Cardiac septum (tissue), 1 donor: ENCODE data around the gene TUB. TPM values are rescaled to one million over a fixed set of nuclear protein-coding genes. Genes with fewer than 3 reads are reported as not detected.

Experiments used
- total RNA-seq: library from RNA; stranded (reverse); fragmentation: NEBNext Ultra II Directional; extraction: Animal tissue kit (Norgen Biotek cat#: 25700); gene quantifications from one replicate; pipeline ENCODE4 v1.2.1, GENCODE V29; 2021
- donor health status: DM: no; HTN: no; CAD: no.

TUB gene
- total RNA-seq, 1 donor from 2014 or later = 12.2 TPM

Other genes starting within 250 kb of the TUB start
- gene OR10A6, start 149.9 kb upstream of the TUB start, total RNA-seq = not detected
- gene OR10A3, start 139.5 kb upstream of the TUB start, total RNA-seq = not detected
- gene NLRP10, start 115.8 kb upstream of the TUB start, total RNA-seq = not detected
- 123 TPM for gene EIF3F, start 93.9 kb upstream of the TUB start, total RNA-seq
- 14.3 TPM for gene RIC3, start 87.8 kb downstream of the TUB start, total RNA-seq
- gene LMO1, start 182.7 kb downstream of the TUB start, total RNA-seq = 0.46 TPM